Stimulated activated naive B cell treated with anti-CD40 and anti-IgM and Interleukin-4, amounts not matched to agents 10 μg/mL and 1 μg/mL and 100 μg/mL, for 72 hours (primary cell): ENCODE results near the gene PRKN.

Experiments
- ATAC-seq, 2 donors: fragments of 150-1000 bp; cut with Tn5 transposase; replicated peaks; 2 replicates each; pipeline ENCODE4 v1.10.0; 2021; ENCODE audit warnings: moderate library complexity in 1 of 2
- DNase-seq: peaks from one replicate; pipeline ENCODE4 v3.0.0; 2021
- H3K27ac Mint-ChIP-seq: one replicate; pipeline ENCODE4 v1.8.0; 2022; ENCODE audit warnings: mild to moderate bottlenecking, mixed read lengths
- H3K27me3 Mint-ChIP-seq, 2 donors: one replicate each; pipeline ENCODE4 v1.8.0; 2022; ENCODE audit warnings: mixed read lengths in 2 of 2
- H3K36me3 Mint-ChIP-seq, 2 donors: one replicate each; pipeline ENCODE4 v1.8.0; 2022; ENCODE audit warnings: mixed read lengths in 2 of 2, mild to moderate bottlenecking in 1 of 2
- H3K4me1 Mint-ChIP-seq, 2 donors: one replicate each; pipeline ENCODE4 v1.8.0; 2022; ENCODE audit warnings: mixed read lengths in 2 of 2, mild to moderate bottlenecking in 1 of 2
- H3K4me3 Mint-ChIP-seq, 2 donors: one replicate each; pipeline ENCODE4 v1.8.0; 2022; ENCODE audit warnings: mild to moderate bottlenecking in 2 of 2, mixed read lengths in 2 of 2, moderate library complexity in 1 of 2
- H3K9me3 Mint-ChIP-seq, 2 donors: one replicate each; pipeline ENCODE4 v1.8.0; 2022; ENCODE audit warnings: mixed read lengths in 2 of 2, mild to moderate bottlenecking in 1 of 2

Gene PRKN

DNA sequence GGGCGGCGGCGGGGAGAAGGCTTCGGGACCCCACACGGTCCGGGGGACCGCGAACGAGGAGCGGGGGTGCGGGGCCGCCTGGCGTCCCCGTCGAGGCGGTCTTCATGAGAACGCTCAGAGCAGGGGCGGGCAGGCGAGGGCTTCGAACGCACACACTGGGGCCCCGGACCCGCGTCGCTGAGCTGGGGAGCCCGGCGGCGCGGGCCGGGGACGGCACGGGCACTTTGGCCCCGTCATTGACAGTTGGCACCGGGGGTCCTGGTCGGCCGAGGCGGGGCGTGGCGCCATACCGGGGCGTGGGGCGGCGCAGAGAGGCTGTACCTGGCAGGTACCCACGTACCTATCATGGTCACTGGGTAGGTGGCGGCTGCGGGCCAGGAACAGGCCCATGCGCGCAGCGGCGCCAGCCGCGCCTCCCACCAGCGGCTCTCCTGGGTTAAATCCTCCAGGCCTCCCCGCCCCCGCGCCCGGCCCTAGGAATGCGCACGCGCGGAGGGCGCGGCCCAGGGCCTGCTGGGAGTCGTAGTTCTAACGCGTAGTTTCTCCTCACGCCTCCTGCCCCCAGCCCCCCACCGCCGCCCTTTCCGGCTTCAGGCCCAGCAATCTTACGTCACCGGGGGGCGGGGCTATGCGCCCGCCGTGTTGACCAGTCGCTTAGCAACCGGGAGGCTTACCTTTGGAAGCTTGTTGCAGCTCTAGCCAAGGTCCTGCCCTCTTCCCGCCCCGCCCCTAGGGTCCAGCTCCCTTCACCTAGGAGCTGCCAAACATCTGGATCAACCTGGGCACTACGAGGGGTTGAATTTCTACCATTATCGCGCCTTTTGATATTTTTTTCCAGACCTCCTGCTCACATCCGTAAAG is at the start of gene PRKN, which contains the start of gene PACRG:
Gene PRKN, minus strand, starts transcription at position 445 of the 861 bp plus-strand sequence.
Gene PACRG, plus strand, starts transcription at position 653 of the 861 bp plus-strand sequence.
- H3K36me3 Mint-ChIP-seq, result no peaks in the 10 kb centered on the region
- H3K4me3 Mint-ChIP-seq, result peak within 1 kb of the TSS; percentile 95

GRCh38 chr6:162777091-162777490 is 49.5 kb upstream of the PRKN start:
- Mint-ChIP-seq H3K27ac (no peak overlapping the region), H3K4me1 (no peaks in the 10 kb centered on the region), H3K36me3 (no peaks in the 10 kb centered on the region), H3K4me3 (no peak overlapping the region), H3K27me3 (no peaks in the 10 kb centered on the region), H3K9me3 (peaks cover 9 to 14% of the 10 kb centered on the region in 2 donors)
- ATAC-seq (no peak), DNase-seq (no peak)

More for the DNA sequence above, at the start of gene PRKN, which contains the start of gene PACRG:
- peaks cover 0 to 3% of the 10 kb centered on the region in 2 donors for H3K9me3 Mint-ChIP-seq
- peak within 1 kb of the TSS; percentile 94 for H3K27ac Mint-ChIP-seq
- H3K4me1 Mint-ChIP-seq, result peaks cover 3 to 12% of the 10 kb centered on the region in 2 donors
- H3K27me3 Mint-ChIP-seq, result peaks cover 0 to 5% of the 10 kb centered on the region in 2 donors
- peak; percentile 96 for DNase-seq
- peak; percentile 94 to 96 for ATAC-seq

GRCh38 chr6:162773996-162774395 is 46.4 kb upstream of the PRKN start:
- Mint-ChIP-seq H3K9me3 (no peaks in the 10 kb centered on the region), H3K4me1 (no peaks in the 10 kb centered on the region), H3K4me3 (no peak overlapping the region), H3K36me3 (no peaks in the 10 kb centered on the region), H3K27ac (no peak overlapping the region), H3K27me3 (no peaks in the 10 kb centered on the region)
- ATAC-seq (no peak), DNase-seq (no peak)

GRCh38 chr6:162772466-162772865 is 44.9 kb upstream of the PRKN start:
- no peak overlapping the region for H3K4me3 Mint-ChIP-seq

DNA sequence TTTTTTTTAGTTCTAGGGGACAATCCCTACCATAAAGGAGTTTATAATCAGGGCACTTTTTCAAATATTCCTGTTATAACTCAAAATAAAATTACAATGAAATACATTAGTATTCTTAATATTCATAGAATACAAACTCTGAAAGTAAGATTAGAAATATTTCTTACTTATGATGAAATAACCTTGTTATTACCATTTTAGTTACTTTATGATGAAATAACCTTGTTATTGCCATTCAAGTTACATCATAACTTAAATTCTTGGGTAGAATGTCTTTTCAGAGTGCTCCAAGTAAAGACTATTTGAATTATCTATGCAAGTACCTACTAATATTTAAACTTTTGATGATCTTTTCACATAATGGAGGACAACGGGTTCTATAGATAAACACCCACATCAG is 43.4 kb upstream of the PRKN start:
- H3K9me3 Mint-ChIP-seq, result peaks cover 0 to 3% of the 10 kb centered on the region in 2 donors
- DNase-seq (no peak), ATAC-seq (no peak)
- H3K4me1 Mint-ChIP-seq, result no peaks in the 10 kb centered on the region
- H3K27ac Mint-ChIP-seq, result no peak overlapping the region
- H3K36me3 Mint-ChIP-seq, result no peaks in the 10 kb centered on the region
- no peak overlapping the region for H3K4me3 Mint-ChIP-seq
- H3K27me3 Mint-ChIP-seq, result no peaks in the 10 kb centered on the region

More at GRCh38 chr6:162772466-162772865, 44.9 kb upstream of the PRKN start:
- no peak for ATAC-seq
- Mint-ChIP-seq H3K27ac (no peak overlapping the region), H3K9me3 (peaks cover 0 to 3% of the 10 kb centered on the region in 2 donors), H3K27me3 (no peaks in the 10 kb centered on the region), H3K4me1 (no peaks in the 10 kb centered on the region), H3K36me3 (no peaks in the 10 kb centered on the region)
- no peak for DNase-seq

- no peaks in the 10 kb centered on the region for H3K4me1 Mint-ChIP-seq
- no peak overlapping the region for H3K27ac Mint-ChIP-seq
- no peaks in the 10 kb centered on the region for H3K36me3 Mint-ChIP-seq
- peaks cover 0 to 3% of the 10 kb centered on the region in 2 donors for H3K9me3 Mint-ChIP-seq
- no peak overlapping the region for H3K4me3 Mint-ChIP-seq
- H3K27me3 Mint-ChIP-seq, result no peaks in the 10 kb centered on the region
- no peak for DNase-seq
- ATAC-seq, result no peak
Measured at GRCh38 chr6:162770136-162770535, 42.6 kb upstream of the PRKN start.

DNA sequence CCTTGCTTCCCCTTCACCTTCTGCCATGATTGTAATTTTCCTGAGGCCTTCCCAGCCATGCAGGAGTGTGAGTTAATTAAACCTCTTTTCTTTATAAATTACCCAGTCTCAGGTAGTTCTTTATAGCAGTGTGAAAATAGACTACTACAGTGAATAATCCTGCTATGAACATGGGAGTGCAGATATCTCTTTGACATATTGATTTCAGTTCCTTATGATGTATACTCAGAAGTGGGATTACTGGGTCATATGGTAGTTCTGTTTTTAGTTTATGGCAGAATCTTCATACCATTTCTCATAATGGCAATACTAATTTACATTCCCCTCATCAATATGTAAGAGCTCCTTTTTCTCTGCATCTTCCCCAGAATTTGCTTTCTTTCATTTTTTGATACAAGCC is 26.2 kb upstream of the PRKN start:
- no peaks in the 10 kb centered on the region for H3K4me1 Mint-ChIP-seq
- no peak overlapping the region for H3K27ac Mint-ChIP-seq
- no peak for ATAC-seq
- no peaks in the 10 kb centered on the region for H3K36me3 Mint-ChIP-seq
- DNase-seq, result no peak
- H3K4me3 Mint-ChIP-seq, result no peak overlapping the region
- H3K9me3 Mint-ChIP-seq, result no peaks in the 10 kb centered on the region
- H3K27me3 Mint-ChIP-seq, result no peaks in the 10 kb centered on the region

- Mint-ChIP-seq H3K4me3 (no peak overlapping the region), H3K27ac (no peak overlapping the region), H3K27me3 (no peaks in the 10 kb centered on the region), H3K4me1 (no peaks in the 10 kb centered on the region), H3K9me3 (no peaks in the 10 kb centered on the region), H3K36me3 (no peaks in the 10 kb centered on the region)
- DNase-seq (no peak), ATAC-seq (no peak)
Measured at GRCh38 chr6:162751211-162751859, 23.8 kb upstream of the PRKN start.

GRCh38 chr6:162750776-162751175 is 23.2 kb upstream of the PRKN start:
- Mint-ChIP-seq H3K27ac (no peak overlapping the region), H3K4me3 (no peak overlapping the region), H3K4me1 (no peaks in the 10 kb centered on the region), H3K27me3 (no peaks in the 10 kb centered on the region), H3K9me3 (no peaks in the 10 kb centered on the region), H3K36me3 (no peaks in the 10 kb centered on the region)
- DNase-seq (no peak), ATAC-seq (no peak)

- no peak for ATAC-seq
- Mint-ChIP-seq H3K9me3 (no peaks in the 10 kb centered on the region), H3K4me1 (peaks cover 0 to 5% of the 10 kb centered on the region in 2 donors), H3K27ac (no peak overlapping the region), H3K36me3 (peaks cover 0 to 1% of the 10 kb centered on the region in 2 donors), H3K27me3 (peaks cover 0 to 6% of the 10 kb centered on the region in 2 donors), H3K4me3 (no peak overlapping the region)
- DNase-seq, result no peak
Measured at GRCh38 chr6:162736961-162737360, 9.4 kb upstream of the PRKN start.

- H3K4me1 Mint-ChIP-seq, result peaks cover 0 to 5% of the 10 kb centered on the region in 2 donors
- H3K27me3 Mint-ChIP-seq, result no peaks in the 10 kb centered on the region
- ATAC-seq (no peak), DNase-seq (no peak)
- H3K36me3 Mint-ChIP-seq, result no peaks in the 10 kb centered on the region
- peaks cover 0 to 3% of the 10 kb centered on the region in 2 donors for H3K9me3 Mint-ChIP-seq
- no peak overlapping the region for H3K27ac Mint-ChIP-seq
- no peak overlapping the region for H3K4me3 Mint-ChIP-seq
Measured at GRCh38 chr6:162733489-162733888, 5.9 kb upstream of the PRKN start.

GRCh38 chr6:162730502-162730901 is 2.9 kb upstream of the PRKN start:
- no peak for ATAC-seq
- Mint-ChIP-seq H3K27ac (no peak overlapping the region), H3K9me3 (peaks cover 0 to 3% of the 10 kb centered on the region in 2 donors), H3K27me3 (no peaks in the 10 kb centered on the region), H3K4me3 (no peak overlapping the region), H3K4me1 (peaks cover 3 to 17% of the 10 kb centered on the region in 2 donors), H3K36me3 (no peaks in the 10 kb centered on the region)
- DNase-seq, result no peak

- Mint-ChIP-seq H3K27ac (peak overlapping the region; percentile 91), H3K9me3 (peaks cover 0 to 3% of the 10 kb centered on the region in 2 donors)
- ATAC-seq, result no peak
Measured at GRCh38 chr6:162728706-162729105, 1.1 kb upstream of the PRKN start.

DNA sequence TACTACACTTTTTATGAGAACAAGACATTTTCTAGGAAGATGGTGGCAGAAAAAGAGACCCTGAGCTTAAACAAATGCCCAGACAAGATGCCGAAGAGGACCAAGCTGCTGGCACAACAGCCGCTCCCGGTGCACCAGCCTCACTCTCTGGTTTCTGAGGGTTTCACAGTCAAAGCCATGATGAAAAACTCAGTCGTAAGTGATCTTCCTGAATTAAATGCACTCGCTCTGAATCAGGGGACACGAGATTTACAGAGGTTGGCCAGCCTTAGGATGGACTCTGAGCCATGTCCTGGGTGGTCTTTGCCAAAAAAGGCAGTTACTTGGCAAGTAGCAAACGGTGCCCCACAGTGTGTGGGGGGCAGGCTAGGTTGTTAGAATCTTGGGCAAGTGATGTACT is 631 bp upstream of the PRKN start:
- DNase-seq (no peak), ATAC-seq (no peak)
- H3K9me3 Mint-ChIP-seq, result peaks cover 0 to 3% of the 10 kb centered on the region in 2 donors
- H3K4me1 Mint-ChIP-seq, result peaks cover 3 to 12% of the 10 kb centered on the region in 2 donors
- peak overlapping the region; percentile 95 for H3K4me3 Mint-ChIP-seq
- H3K27me3 Mint-ChIP-seq, result peaks cover 0 to 2% of the 10 kb centered on the region in 2 donors
- H3K36me3 Mint-ChIP-seq, result no peaks in the 10 kb centered on the region
- H3K27ac Mint-ChIP-seq, result peak overlapping the region; percentile 91

More at GRCh38 chr6:162728706-162729105, 1.1 kb upstream of the PRKN start:
- DNase-seq, result no peak
- Mint-ChIP-seq H3K4me1 (peaks cover 3 to 15% of the 10 kb centered on the region in 2 donors), H3K4me3 (no peak overlapping the region), H3K27me3 (no peaks in the 10 kb centered on the region), H3K36me3 (no peaks in the 10 kb centered on the region)
